WERI-Rb-1 (cell line): ENCODE data around the gene SEMA3G.

Experiments
- DNase-seq: peaks from one replicate; pipeline ENCODE4 v3.0.0-alpha.2; 2020
- H3K27ac ChIP-seq: fragments of 250-450 bp; sonication (Bioruptor Pico); 2 replicates; pipeline ENCODE4 v1.5.1; 2020; ENCODE audit warnings: mild to moderate bottlenecking, moderate library complexity
- H3K27me3 ChIP-seq: fragments of 250-450 bp; sonication (Bioruptor Pico); 2 replicates; pipeline ENCODE4 v1.5.1; 2021; ENCODE audit warnings: mild to moderate bottlenecking, low read depth, moderate library complexity; ENCODE audit not compliant: insufficient read depth, severe bottlenecking
- H3K36me3 ChIP-seq: fragments of 250-450 bp; sonication (Bioruptor Pico); 2 replicates; pipeline ENCODE4 v1.5.1; 2020; ENCODE audit warnings: mild to moderate bottlenecking, moderate library complexity
- H3K4me3 ChIP-seq: 2 replicates; pipeline ENCODE4 v1.5.1; 2011; ENCODE audit warnings: low read depth, mild to moderate bottlenecking, control low read depth, low read length
- H3K9me3 ChIP-seq: fragments of 250-450 bp; sonication (Bioruptor Pico); 2 replicates; pipeline ENCODE4 v1.5.1; 2021; ENCODE audit warnings: mild to moderate bottlenecking, moderate library complexity; ENCODE audit not compliant: severe bottlenecking
- CTCF ChIP-seq: IDR thresholded peaks from 2 replicates; pipeline ENCODE4 v1.5.1; 2011; ENCODE audit warnings: low read depth, mild to moderate bottlenecking, control low read depth, inconsistent platforms, low read length

Gene SEMA3G

GRCh38 chr3:52423173-52423572 is 21.7 kb downstream of the SEMA3G start:
- no peak for DNase-seq
- no peak for TF ChIP-seq CTCF
- Histone ChIP-seq H3K9me3 (no peaks in the 10 kb centered on the region), H3K27me3 (no peaks in the 10 kb centered on the region), H3K27ac (no peak overlapping the region), H3K36me3 (no peaks in the 10 kb centered on the region), H3K4me3 (no peak overlapping the region)

GRCh38 chr3:52422669-52423068 is 22.2 kb downstream of the SEMA3G start:
- no peak for TF ChIP-seq CTCF
- no peak overlapping the region for H3K4me3 ChIP-seq
- H3K27me3 ChIP-seq: no peaks in the 10 kb centered on the region
- DNase-seq: no peak
- no peak overlapping the region for H3K27ac ChIP-seq
- no peaks in the 10 kb centered on the region for H3K9me3 ChIP-seq
- no peaks in the 10 kb centered on the region for H3K36me3 ChIP-seq

- Histone ChIP-seq H3K27ac (no peak overlapping the region), H3K36me3 (peaks cover 3% of the 10 kb centered on the region), H3K4me3 (no peak overlapping the region), H3K9me3 (no peaks in the 10 kb centered on the region), H3K27me3 (no peaks in the 10 kb centered on the region)
- no peak for TF ChIP-seq CTCF
- no peak for DNase-seq
Measured at GRCh38 chr3:52420388-52420787, 24.5 kb downstream of the SEMA3G start.

- no peaks in the 10 kb centered on the region for H3K9me3 ChIP-seq
- H3K36me3 ChIP-seq: peaks cover 3% of the 10 kb centered on the region
- DNase-seq: no peak
- H3K27me3 ChIP-seq: no peaks in the 10 kb centered on the region
- H3K4me3 ChIP-seq: no peak overlapping the region
- H3K27ac ChIP-seq: no peak overlapping the region
- TF ChIP-seq CTCF: no peak
Measured at GRCh38 chr3:52415800-52416199, 29.1 kb downstream of the SEMA3G start.

GRCh38 chr3:52408466-52408865 is 36.4 kb downstream of the SEMA3G start:
- no peaks in the 10 kb centered on the region for H3K27me3 ChIP-seq
- H3K4me3 ChIP-seq: no peak overlapping the region
- no peak for DNase-seq
- TF ChIP-seq CTCF: no peak
- H3K27ac ChIP-seq: no peak overlapping the region
- no peaks in the 10 kb centered on the region for H3K9me3 ChIP-seq
- H3K36me3 ChIP-seq: peaks cover 51% of the 10 kb centered on the region

GRCh38 chr3:52407779-52408178 is 37.1 kb downstream of the SEMA3G start:
- DNase-seq: no peak
- H3K4me3 ChIP-seq: no peak overlapping the region
- H3K27me3 ChIP-seq: no peaks in the 10 kb centered on the region
- TF ChIP-seq CTCF: no peak
- H3K36me3 ChIP-seq: peaks cover 58% of the 10 kb centered on the region
- no peak overlapping the region for H3K27ac ChIP-seq
- no peaks in the 10 kb centered on the region for H3K9me3 ChIP-seq
